NCI-H774 (cell line): ENCODE results near the gene KIF25.

Experiments used
- DNase-seq: peaks from one replicate; lab custom pipeline; 2025; lab: John Stamatoyannopoulos, UW

KIF25 gene

GRCh38 chr6:168017629-168018028, 20.2 kb downstream of the KIF25 start:
- no peak for DNase-seq

- no peak for DNase-seq
Observed at GRCh38 chr6:168018664-168019063, 21.2 kb downstream of the KIF25 start.

- no peak for DNase-seq
Observed at GRCh38 chr6:168020242-168020641, 22.8 kb downstream of the KIF25 start.

- no peak for DNase-seq
Observed at GRCh38 chr6:168021581-168021980, 24.1 kb downstream of the KIF25 start.

GRCh38 chr6:168022488-168023321, 25.2 kb downstream of the KIF25 start:
- DNase-seq: no peak

GRCh38 chr6:168024951-168025510, 27.6 kb downstream of the KIF25 start:
- no peak for DNase-seq

- no peak for DNase-seq
Observed at GRCh38 chr6:168025831-168026710, 28.6 kb downstream of the KIF25 start.

- DNase-seq: no peak
Observed at GRCh38 chr6:168026925-168027324, 29.5 kb downstream of the KIF25 start.

- no peak for DNase-seq
Observed at GRCh38 chr6:168027521-168027920, 30.1 kb downstream of the KIF25 start.

GRCh38 chr6:168028181-168028580, 30.7 kb downstream of the KIF25 start:
- no peak for DNase-seq

GRCh38 chr6:168029459-168030217, 32.2 kb downstream of the KIF25 start:
- no peak for DNase-seq

GRCh38 chr6:168030218-168030746, 32.8 kb downstream of the KIF25 start:
- DNase-seq: no peak

GRCh38 chr6:168030908-168031307, 33.4 kb downstream of the KIF25 start:
- no peak for DNase-seq

- DNase-seq: no peak
Observed at GRCh38 chr6:168031411-168031971, 34.0 kb downstream of the KIF25 start.

- no peak for DNase-seq
Observed at GRCh38 chr6:168032005-168032760, 34.7 kb downstream of the KIF25 start.

- no peak for DNase-seq
Observed at GRCh38 chr6:168033791-168034190, 36.3 kb downstream of the KIF25 start.

- DNase-seq: no peak
Observed at GRCh38 chr6:168034537-168034936, 37.1 kb downstream of the KIF25 start.

- DNase-seq: peak; percentile 78
Observed at GRCh38 chr6:168035098-168035660, 37.7 kb downstream of the KIF25 start.

- DNase-seq: peak; percentile 61
Observed at GRCh38 chr6:168035661-168036545, 38.4 kb downstream of the KIF25 start.
